Smooth muscle cell (in vitro differentiated cells): ENCODE data around the gene ZNF501. TPM values are rescaled to one million over a fixed set of nuclear protein-coding genes. Genes with fewer than 3 reads are reported as not detected.
A peak's percentile ranks its signal among the peaks of the same experiment; 100 is the strongest.

Experiments used
- DNase-seq: peaks from one replicate; lab custom pipeline; 2025; ENCODE audit not compliant: unreplicated experiment; lab: John Stamatoyannopoulos, UW
- H2AFZ ChIP-seq: fragments of 200-600 bp; sonication (generic); 2 replicates; pipeline ENCODE4 v1.6.0; 2016; ENCODE audit warnings: antibody characterized with exemption, low read depth, mild to moderate bottlenecking
- H3F3A ChIP-seq: fragments of 200-600 bp; sonication (generic); 2 replicates; pipeline ENCODE4 v1.6.0; 2017; ENCODE audit warnings: antibody characterized with exemption, low read depth
- H3K27ac ChIP-seq: fragments of 200-600 bp; sonication (generic); 2 replicates; pipeline ENCODE4 v1.5.1; 2016; ENCODE audit warnings: low read depth, mild to moderate bottlenecking
- H3K27me3 ChIP-seq: fragments of 200-600 bp; sonication (generic); 2 replicates; pipeline ENCODE4 v1.6.1; 2016; ENCODE audit warnings: low read depth, mild to moderate bottlenecking
- H3K36me3 ChIP-seq: fragments of 200-600 bp; sonication (generic); 2 replicates; pipeline ENCODE4 v1.5.1; 2016; ENCODE audit warnings: low read depth
- H3K4me1 ChIP-seq: fragments of 200-600 bp; sonication (generic); 2 replicates; pipeline ENCODE4 v1.5.1; 2016; ENCODE audit warnings: low read depth
- H3K4me2 ChIP-seq: fragments of 200-600 bp; sonication (generic); 2 replicates; pipeline ENCODE4 v1.6.0; 2016; ENCODE audit warnings: mild to moderate bottlenecking
- H3K4me3 ChIP-seq: fragments of 200-600 bp; sonication (generic); 2 replicates; pipeline ENCODE4 v1.5.1; 2016; ENCODE audit warnings: mild to moderate bottlenecking
- H3K79me2 ChIP-seq: fragments of 200-600 bp; sonication (generic); 2 replicates; pipeline ENCODE4 v1.6.0; 2016; ENCODE audit warnings: low read depth, mild to moderate bottlenecking
- H3K9ac ChIP-seq: fragments of 200-600 bp; sonication (generic); 2 replicates; pipeline ENCODE4 v1.6.0; 2016; ENCODE audit warnings: low read depth
- H3K9me3 ChIP-seq: fragments of 200-600 bp; sonication (generic); replicated peaks from 2 replicates; pipeline ENCODE4 v1.5.1; 2016; ENCODE audit warnings: low read depth
- H4K20me1 ChIP-seq: fragments of 200-600 bp; sonication (generic); 2 replicates; pipeline ENCODE4 v1.6.0; 2016; ENCODE audit warnings: low read depth
- WGBS: methylation state at CpG from one replicate; pipeline ENCODE4 v1.1.7; 2016; ENCODE audit warnings: low lambda C conversion rate; 5-methylcytosine and 5-hydroxymethylcytosine counted together
- polyA plus RNA-seq: library from polyadenylated mRNA; unstranded; fragments of >200 nt; fragmentation: Nextera tagmentation; extraction: Ambion mirVana; gene quantifications from 2 replicates; pipeline ENCODE4 v1.2.1, GENCODE V29; 2016
- total RNA-seq: library from RNA; depleted of rRNA; stranded (reverse); fragments of >200 nt; gene quantifications from 2 replicates; pipeline ENCODE4 v1.2.3, GENCODE V29; 2014
- TF ChIP-seq, protein P1 (sequence below): fragments of 200-600 bp; sonication (generic); IDR thresholded peaks from 2 replicates; pipeline ENCODE4 v1.5.1; 2017; ENCODE audit warnings: borderline replicate concordance, mild to moderate bottlenecking, antibody characterized with exemption; ENCODE audit not compliant: insufficient read depth, poor library complexity, severe bottlenecking

Gene ZNF501
- total and polyA plus RNA-seq, 2 experiments from 2014 or later = 2.7 to 2.8 TPM

DNA sequence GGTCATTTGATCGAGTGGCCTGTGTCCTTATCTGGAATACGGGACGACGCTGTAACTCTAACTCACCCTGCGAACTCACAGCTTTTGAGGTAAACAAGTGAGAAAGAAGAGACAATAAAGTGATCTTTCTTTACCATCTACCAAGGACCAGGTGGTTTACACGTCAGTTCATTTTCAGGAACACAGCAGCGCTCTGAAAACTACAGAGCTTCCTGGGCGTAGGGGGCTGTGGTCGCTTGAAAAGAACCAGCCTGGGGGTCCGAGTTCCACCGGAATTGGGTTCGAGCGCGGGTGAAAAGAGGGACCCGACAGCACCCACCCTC lies 31.6 kb downstream of the ZNF501 start:
- H3K4me2 ChIP-seq = peak overlapping the region; percentile 93
- TF ChIP-seq, protein P1, sequence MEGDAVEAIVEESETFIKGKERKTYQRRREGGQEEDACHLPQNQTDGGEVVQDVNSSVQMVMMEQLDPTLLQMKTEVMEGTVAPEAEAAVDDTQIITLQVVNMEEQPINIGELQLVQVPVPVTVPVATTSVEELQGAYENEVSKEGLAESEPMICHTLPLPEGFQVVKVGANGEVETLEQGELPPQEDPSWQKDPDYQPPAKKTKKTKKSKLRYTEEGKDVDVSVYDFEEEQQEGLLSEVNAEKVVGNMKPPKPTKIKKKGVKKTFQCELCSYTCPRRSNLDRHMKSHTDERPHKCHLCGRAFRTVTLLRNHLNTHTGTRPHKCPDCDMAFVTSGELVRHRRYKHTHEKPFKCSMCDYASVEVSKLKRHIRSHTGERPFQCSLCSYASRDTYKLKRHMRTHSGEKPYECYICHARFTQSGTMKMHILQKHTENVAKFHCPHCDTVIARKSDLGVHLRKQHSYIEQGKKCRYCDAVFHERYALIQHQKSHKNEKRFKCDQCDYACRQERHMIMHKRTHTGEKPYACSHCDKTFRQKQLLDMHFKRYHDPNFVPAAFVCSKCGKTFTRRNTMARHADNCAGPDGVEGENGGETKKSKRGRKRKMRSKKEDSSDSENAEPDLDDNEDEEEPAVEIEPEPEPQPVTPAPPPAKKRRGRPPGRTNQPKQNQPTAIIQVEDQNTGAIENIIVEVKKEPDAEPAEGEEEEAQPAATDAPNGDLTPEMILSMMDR = no peak
- H3K9me3 ChIP-seq = no peaks in the 10 kb centered on the region
- H3K9ac ChIP-seq = peak overlapping the region; percentile 93
- H3K27ac ChIP-seq = peak overlapping the region; percentile 47
- no peak for DNase-seq
- peak overlapping the region; percentile 91 for H2AFZ ChIP-seq
- WGBS = 3% methylated on average over 15 of the region's 15 CpGs
- no peaks in the 10 kb centered on the region for H3F3A ChIP-seq
- no peaks in the 10 kb centered on the region for H3K36me3 ChIP-seq
- H3K79me2 ChIP-seq = peaks cover 44% of the 10 kb centered on the region
- H4K20me1 ChIP-seq = no peaks in the 10 kb centered on the region
- H3K27me3 ChIP-seq = no peaks in the 10 kb centered on the region
- peak overlapping the region; percentile 94 for H3K4me3 ChIP-seq
- H3K4me1 ChIP-seq = peaks cover 14% of the 10 kb centered on the region

DNA sequence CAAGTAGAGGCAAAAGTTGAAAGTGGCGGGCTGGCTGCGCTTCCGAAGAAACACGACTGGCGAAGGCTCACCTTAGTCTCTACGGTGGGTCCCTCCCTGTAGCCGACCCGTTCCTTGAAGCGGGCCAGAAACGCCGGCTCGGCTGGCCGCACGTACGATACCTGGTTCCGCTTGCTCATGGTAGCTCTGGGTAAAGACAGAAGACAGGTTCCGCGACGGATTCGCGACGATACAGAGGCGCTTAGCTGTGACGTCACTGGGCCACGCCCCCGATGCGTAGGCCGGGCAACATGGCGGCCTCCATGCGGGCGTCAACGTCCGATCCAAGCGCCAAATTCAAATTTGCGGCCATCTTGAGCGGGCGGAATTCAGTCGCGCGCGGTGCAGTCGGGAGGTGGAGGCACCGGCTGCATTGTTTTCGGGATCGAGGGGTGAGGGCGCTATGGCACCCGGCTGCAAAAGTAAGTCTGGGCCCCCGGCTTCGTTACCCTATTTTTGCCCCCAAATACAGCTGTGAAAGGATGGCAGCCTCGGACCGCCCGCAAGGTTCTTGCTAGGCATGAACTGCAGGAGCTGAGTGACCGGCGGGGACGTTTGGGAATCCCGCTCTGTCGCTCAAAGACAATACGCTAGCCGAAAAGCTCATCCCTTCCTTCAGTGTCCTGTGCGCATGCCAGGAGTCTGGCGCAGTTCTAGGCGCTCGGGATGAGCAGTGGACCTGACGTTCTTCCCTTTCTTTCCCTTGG lies 32.2 kb downstream of the ZNF501 start, which contains the start of the genes KIAA1143 and KIF15:
Gene KIAA1143, minus strand, starts transcription at position 196 of the 746 bp plus-strand sequence. Its CDS starts 17 bp downstream, at position 179.
Gene KIF15, plus strand, starts transcription at position 371 of the 746 bp plus-strand sequence. Its CDS starts 72 bp downstream, at position 443.
- DNase-seq = peak; percentile 72
- Histone ChIP-seq H3K36me3 (no peaks in the 10 kb centered on the region), H3K4me1 (peaks cover 14% of the 10 kb centered on the region), H3F3A (no peaks in the 10 kb centered on the region), H3K4me2 (peak within 1 kb of the TSS; percentile 93), H4K20me1 (no peaks in the 10 kb centered on the region), H3K9ac (peak within 1 kb of the TSS; percentile 93), H3K9me3 (no peaks in the 10 kb centered on the region), H3K79me2 (peaks cover 43% of the 10 kb centered on the region), H2AFZ (peak within 1 kb of the TSS; percentile 91), H3K27ac (peak within 1 kb of the TSS; percentile 47), H3K4me3 (peak within 1 kb of the TSS; percentile 94), H3K27me3 (no peaks in the 10 kb centered on the region)
- WGBS = under 1% methylated on average over 55 of the region's 64 CpGs
- TF ChIP-seq, protein P1 = no peak

DNA sequence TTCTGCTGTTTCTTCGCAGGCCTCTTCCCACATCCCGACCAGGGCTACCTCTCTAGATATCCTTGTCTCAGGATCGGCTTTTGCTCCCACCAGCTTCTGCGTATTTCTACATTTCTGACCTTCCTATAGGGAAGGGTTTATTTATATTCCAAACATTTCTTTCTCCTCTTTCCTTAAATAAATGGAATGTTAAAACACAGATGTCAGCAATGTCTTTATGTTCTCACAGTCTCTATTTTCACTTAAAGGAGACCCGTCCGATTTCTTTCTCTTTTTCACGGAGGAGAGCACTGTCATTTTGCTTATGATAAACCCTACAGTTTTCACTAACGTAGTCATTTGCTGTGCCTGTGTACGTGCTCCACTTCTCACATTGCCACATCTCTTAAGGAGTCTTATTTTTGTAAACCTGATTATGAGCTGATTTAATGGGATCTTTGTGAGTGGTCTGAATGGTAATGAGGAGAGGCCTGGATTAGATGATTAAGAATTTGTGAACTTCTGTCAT lies 32.8 kb downstream of the ZNF501 start:
- no peaks in the 10 kb centered on the region for H3K36me3 ChIP-seq
- no peak for DNase-seq
- H3K9me3 ChIP-seq = no peaks in the 10 kb centered on the region
- peak overlapping the region; percentile 94 for H3K4me3 ChIP-seq
- H3K9ac ChIP-seq = peak overlapping the region; percentile 93
- peak overlapping the region; percentile 91 for H2AFZ ChIP-seq
- peaks cover 14% of the 10 kb centered on the region for H3K4me1 ChIP-seq
- no peak overlapping the region for H3K27ac ChIP-seq
- TF ChIP-seq, protein P1 = no peak
- H3F3A ChIP-seq = no peaks in the 10 kb centered on the region
- peak overlapping the region; percentile 93 for H3K4me2 ChIP-seq
- H3K27me3 ChIP-seq = no peaks in the 10 kb centered on the region
- peaks cover 43% of the 10 kb centered on the region for H3K79me2 ChIP-seq
- no peaks in the 10 kb centered on the region for H4K20me1 ChIP-seq
- 2% methylated on average over 9 of the region's 9 CpGs for WGBS

DNA sequence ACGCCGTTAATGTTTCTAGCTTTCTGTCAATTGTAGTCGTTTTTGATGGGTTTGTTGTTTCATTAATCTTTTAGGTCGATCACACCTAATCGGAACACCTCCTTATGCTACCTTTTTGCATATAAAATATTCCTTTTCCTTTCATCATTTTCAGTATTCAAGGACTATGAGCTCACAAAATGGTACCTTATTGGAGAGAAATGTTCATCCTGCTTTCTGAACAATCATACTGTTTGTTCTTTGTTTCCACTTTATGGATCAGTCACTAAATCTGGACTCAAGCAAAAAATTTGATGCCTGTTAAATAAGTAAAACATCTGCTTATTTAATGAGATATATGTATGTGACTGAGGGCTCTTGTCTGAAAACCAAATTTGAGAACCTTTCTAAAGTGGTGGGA lies 33.3 kb downstream of the ZNF501 start:
- TF ChIP-seq, protein P1 = no peak
- Histone ChIP-seq H3K4me3 (peak overlapping the region; percentile 94), H3K36me3 (no peaks in the 10 kb centered on the region), H3K9ac (no peak overlapping the region), H3K9me3 (no peaks in the 10 kb centered on the region), H3K27ac (no peak overlapping the region), H2AFZ (peak overlapping the region; percentile 91), H3K4me2 (peak overlapping the region; percentile 93), H4K20me1 (no peaks in the 10 kb centered on the region), H3K27me3 (no peaks in the 10 kb centered on the region), H3K4me1 (peaks cover 14% of the 10 kb centered on the region), H3F3A (no peaks in the 10 kb centered on the region), H3K79me2 (peaks cover 43% of the 10 kb centered on the region)
- 38% methylated on average over 5 of the region's 5 CpGs for WGBS
- DNase-seq = no peak
